Lower lobe of right lung (tissue), 2 donors: Measurements from ENCODE around the gene STAM. TPM values are rescaled to one million over a fixed set of nuclear protein-coding genes. Genes with fewer than 3 reads are reported as not detected.

Source experiments
- ATAC-seq, 2 donors: fragments of 200-7000 bp; cut with Tn5 transposase; one replicate each; pipeline ENCODE4 v1.9.1; 2020 to 2022; ENCODE audit warnings: mild to moderate bottlenecking in 2 of 2, moderate library complexity in 2 of 2
- DNase-seq: peaks from one replicate; pipeline ENCODE4 v3.0.0-alpha.2; 2020
- H3K27ac ChIP-seq: fragments of 200-600 bp; one replicate; pipeline ENCODE4 v1.8.0; 2022
- H3K27me3 ChIP-seq: fragments of 200-600 bp; one replicate; pipeline ENCODE4 v1.8.0; 2022; ENCODE audit warnings: low read depth
- H3K36me3 ChIP-seq: fragments of 200-600 bp; one replicate; pipeline ENCODE4 v1.8.0; 2022; ENCODE audit warnings: mild to moderate bottlenecking
- H3K4me1 ChIP-seq: fragments of 200-600 bp; one replicate; pipeline ENCODE4 v1.8.0; 2022
- H3K4me3 ChIP-seq: fragments of 200-600 bp; one replicate; pipeline ENCODE4 v1.8.0; 2022; ENCODE audit warnings: mild to moderate bottlenecking
- H3K9me3 ChIP-seq: fragments of 200-600 bp; one replicate; pipeline ENCODE4 v1.8.0; 2022
- CTCF ChIP-seq: fragments of 200-600 bp; IDR thresholded peaks from one replicate; pipeline ENCODE4 v1.8.0; 2022; ENCODE audit warnings: antibody characterized with exemption, mild to moderate bottlenecking
- intact Hi-C: fragments of 100-400 bp; cut with DNase I; formaldehyde crosslinking; loops from one replicate; pipeline ENCODE4 v1.11.0; 2022
- total RNA-seq: library from RNA; stranded (reverse); fragmentation: NEBNext Ultra II Directional; extraction: Animal tissue kit (Norgen Biotek cat#: 25700); gene quantifications from one replicate; pipeline ENCODE4 v1.2.1, GENCODE V29; 2021
- donor health status: DM: no; HTN: yes; CAD: no; lungs with severe emphysema.

The STAM gene
- total RNA-seq, 1 donor from 2014 or later = 30.3 TPM

- peaks cover 50% of the 10 kb centered on the region for H3K4me1 ChIP-seq
- ATAC-seq = peak in 1 of 2 donors; percentile 55
- intact Hi-C loops = no loop called here
These were observed 8.6 kb downstream of the STAM start for GRCh38 chr10:17652585-17652984.

GRCh38 chr10:17655009-17655408 is 11.1 kb downstream of the STAM start:
- TF ChIP-seq CTCF = no peak
- peaks cover 34% of the 10 kb centered on the region for H3K4me1 ChIP-seq
- intact Hi-C loops = no loop called here
- H3K4me3 ChIP-seq = no peak overlapping the region
- ATAC-seq (no peak), DNase-seq (no peak)
- H3K27me3 ChIP-seq = no peaks in the 10 kb centered on the region
- no peaks in the 10 kb centered on the region for H3K9me3 ChIP-seq
- H3K36me3 ChIP-seq = no peaks in the 10 kb centered on the region
- no peak overlapping the region for H3K27ac ChIP-seq

More at GRCh38 chr10:17652585-17652984, 8.6 kb downstream of the STAM start:
- Histone ChIP-seq H3K27me3 (no peaks in the 10 kb centered on the region), H3K9me3 (no peaks in the 10 kb centered on the region), H3K36me3 (no peaks in the 10 kb centered on the region), H3K4me3 (no peak overlapping the region), H3K27ac (no peak overlapping the region)
- no peak for DNase-seq
- no peak for TF ChIP-seq CTCF

GRCh38 chr10:17655567-17656146 is 11.7 kb downstream of the STAM start:
- H3K4me1 ChIP-seq = peaks cover 34% of the 10 kb centered on the region
- peak; percentile 57 to 66 for ATAC-seq
- no peak for TF ChIP-seq CTCF
- H3K36me3 ChIP-seq = peaks cover 3% of the 10 kb centered on the region
- H3K9me3 ChIP-seq = no peaks in the 10 kb centered on the region
- DNase-seq = no peak
- intact Hi-C loops = no loop called here
- H3K4me3 ChIP-seq = no peak overlapping the region
- H3K27ac ChIP-seq = no peak overlapping the region
- H3K27me3 ChIP-seq = no peaks in the 10 kb centered on the region

- H3K27ac ChIP-seq = no peak overlapping the region
- DNase-seq = no peak
- no peaks in the 10 kb centered on the region for H3K27me3 ChIP-seq
- no peak for TF ChIP-seq CTCF
- H3K4me3 ChIP-seq = no peak overlapping the region
- intact Hi-C loops = no loop called here
- H3K9me3 ChIP-seq = no peaks in the 10 kb centered on the region
- peaks cover 24% of the 10 kb centered on the region for H3K4me1 ChIP-seq
- ATAC-seq = peak in 1 of 2 donors; percentile 12
- H3K36me3 ChIP-seq = peaks cover 12% of the 10 kb centered on the region
These were observed 13.2 kb downstream of the STAM start for GRCh38 chr10:17657103-17657500.

GRCh38 chr10:17659365-17659764 is 15.4 kb downstream of the STAM start:
- Histone ChIP-seq H3K4me1 (peaks cover 33% of the 10 kb centered on the region), H3K9me3 (no peaks in the 10 kb centered on the region), H3K27me3 (no peaks in the 10 kb centered on the region), H3K4me3 (no peak overlapping the region), H3K36me3 (peaks cover 12% of the 10 kb centered on the region), H3K27ac (no peak overlapping the region)
- DNase-seq (no peak), ATAC-seq (no peak)
- no peak for TF ChIP-seq CTCF
- intact Hi-C loops = no loop called here
